Lower lobe of right lung (tissue), 2 donors: ENCODE measurements around the gene INPP5A. TPM values are rescaled to one million over a fixed set of nuclear protein-coding genes. Genes with fewer than 3 reads are reported as not detected.

Experiments
- ATAC-seq, 2 donors: fragments of 200-7000 bp; cut with Tn5 transposase; one replicate each; pipeline ENCODE4 v1.9.1; 2020 to 2022; ENCODE audit warnings: mild to moderate bottlenecking in 2 of 2, moderate library complexity in 2 of 2
- DNase-seq: peaks from one replicate; pipeline ENCODE4 v3.0.0-alpha.2; 2020
- H3K27ac ChIP-seq: fragments of 200-600 bp; one replicate; pipeline ENCODE4 v1.8.0; 2022
- H3K27me3 ChIP-seq: fragments of 200-600 bp; one replicate; pipeline ENCODE4 v1.8.0; 2022; ENCODE audit warnings: low read depth
- H3K36me3 ChIP-seq: fragments of 200-600 bp; one replicate; pipeline ENCODE4 v1.8.0; 2022; ENCODE audit warnings: mild to moderate bottlenecking
- H3K4me1 ChIP-seq: fragments of 200-600 bp; one replicate; pipeline ENCODE4 v1.8.0; 2022
- H3K4me3 ChIP-seq: fragments of 200-600 bp; one replicate; pipeline ENCODE4 v1.8.0; 2022; ENCODE audit warnings: mild to moderate bottlenecking
- H3K9me3 ChIP-seq: fragments of 200-600 bp; one replicate; pipeline ENCODE4 v1.8.0; 2022
- CTCF ChIP-seq: fragments of 200-600 bp; IDR thresholded peaks from one replicate; pipeline ENCODE4 v1.8.0; 2022; ENCODE audit warnings: antibody characterized with exemption, mild to moderate bottlenecking
- intact Hi-C: fragments of 100-400 bp; cut with DNase I; formaldehyde crosslinking; loops from one replicate; pipeline ENCODE4 v1.11.0; 2022
- total RNA-seq: library from RNA; stranded (reverse); fragmentation: NEBNext Ultra II Directional; extraction: Animal tissue kit (Norgen Biotek cat#: 25700); gene quantifications from one replicate; pipeline ENCODE4 v1.2.1, GENCODE V29; 2021
- donor health status: DM: no; HTN: yes; CAD: no; lungs with severe emphysema.

The INPP5A gene
- total RNA-seq, 1 donor from 2014 or later = 34.1 TPM

GRCh38 chr10:132605390-132605789 is 67.8 kb downstream of the INPP5A start:
- intact Hi-C loops = no loop called here
- Histone ChIP-seq H3K27ac (no peak overlapping the region), H3K4me1 (peaks cover 19% of the 10 kb centered on the region), H3K4me3 (no peak overlapping the region), H3K27me3 (no peaks in the 10 kb centered on the region), H3K36me3 (no peaks in the 10 kb centered on the region), H3K9me3 (peaks cover 6% of the 10 kb centered on the region)
- TF ChIP-seq CTCF = no peak
- no peak for DNase-seq
- no peak for ATAC-seq

GRCh38 chr10:132606031-132606491 is 68.5 kb downstream of the INPP5A start:
- Histone ChIP-seq H3K36me3 (no peaks in the 10 kb centered on the region), H3K27me3 (no peaks in the 10 kb centered on the region), H3K4me3 (no peak overlapping the region), H3K27ac (no peak overlapping the region), H3K9me3 (no peaks in the 10 kb centered on the region), H3K4me1 (peaks cover 19% of the 10 kb centered on the region)
- DNase-seq (no peak), ATAC-seq (no peak)
- intact Hi-C loops = no loop called here
- no peak for TF ChIP-seq CTCF

GRCh38 chr10:132606536-132607316 is 69.1 kb downstream of the INPP5A start:
- TF ChIP-seq CTCF = no peak
- intact Hi-C loops = no loop called here
- Histone ChIP-seq H3K4me3 (no peak overlapping the region), H3K27me3 (no peaks in the 10 kb centered on the region), H3K9me3 (no peaks in the 10 kb centered on the region), H3K36me3 (no peaks in the 10 kb centered on the region), H3K4me1 (peaks cover 19% of the 10 kb centered on the region), H3K27ac (no peak overlapping the region)
- DNase-seq (no peak), ATAC-seq (peak in 1 of 2 donors; percentile 35)

- no peaks in the 10 kb centered on the region for H3K36me3 ChIP-seq
- ATAC-seq (peak; percentile 11 to 25), DNase-seq (no peak)
- H3K4me3 ChIP-seq = no peak overlapping the region
- intact Hi-C loops = no loop called here
- no peaks in the 10 kb centered on the region for H3K9me3 ChIP-seq
- no peak overlapping the region for H3K27ac ChIP-seq
- H3K27me3 ChIP-seq = no peaks in the 10 kb centered on the region
- no peak for TF ChIP-seq CTCF
- peaks cover 19% of the 10 kb centered on the region for H3K4me1 ChIP-seq
Observed at GRCh38 chr10:132607491-132607890, 69.9 kb downstream of the INPP5A start.

- H3K9me3 ChIP-seq = no peaks in the 10 kb centered on the region
- no peak overlapping the region for H3K27ac ChIP-seq
- peaks cover 19% of the 10 kb centered on the region for H3K4me1 ChIP-seq
- no peak for ATAC-seq
- no peak for DNase-seq
- H3K27me3 ChIP-seq = no peaks in the 10 kb centered on the region
- H3K36me3 ChIP-seq = no peaks in the 10 kb centered on the region
- intact Hi-C loops = no loop called here
- no peak for TF ChIP-seq CTCF
- no peak overlapping the region for H3K4me3 ChIP-seq
Observed at GRCh38 chr10:132607961-132608495, 70.4 kb downstream of the INPP5A start.
